NCI-H2227 (cell line): Measurements from ENCODE around the gene RNF114.

Experiments
- DNase-seq: peaks from one replicate; lab custom pipeline; 2025; ENCODE audit not compliant: unreplicated experiment; lab: John Stamatoyannopoulos, UW

Gene RNF114

GRCh38 chr20:49901588-49901987 is 34.6 kb upstream of the RNF114 start:
- no peak for DNase-seq

DNA sequence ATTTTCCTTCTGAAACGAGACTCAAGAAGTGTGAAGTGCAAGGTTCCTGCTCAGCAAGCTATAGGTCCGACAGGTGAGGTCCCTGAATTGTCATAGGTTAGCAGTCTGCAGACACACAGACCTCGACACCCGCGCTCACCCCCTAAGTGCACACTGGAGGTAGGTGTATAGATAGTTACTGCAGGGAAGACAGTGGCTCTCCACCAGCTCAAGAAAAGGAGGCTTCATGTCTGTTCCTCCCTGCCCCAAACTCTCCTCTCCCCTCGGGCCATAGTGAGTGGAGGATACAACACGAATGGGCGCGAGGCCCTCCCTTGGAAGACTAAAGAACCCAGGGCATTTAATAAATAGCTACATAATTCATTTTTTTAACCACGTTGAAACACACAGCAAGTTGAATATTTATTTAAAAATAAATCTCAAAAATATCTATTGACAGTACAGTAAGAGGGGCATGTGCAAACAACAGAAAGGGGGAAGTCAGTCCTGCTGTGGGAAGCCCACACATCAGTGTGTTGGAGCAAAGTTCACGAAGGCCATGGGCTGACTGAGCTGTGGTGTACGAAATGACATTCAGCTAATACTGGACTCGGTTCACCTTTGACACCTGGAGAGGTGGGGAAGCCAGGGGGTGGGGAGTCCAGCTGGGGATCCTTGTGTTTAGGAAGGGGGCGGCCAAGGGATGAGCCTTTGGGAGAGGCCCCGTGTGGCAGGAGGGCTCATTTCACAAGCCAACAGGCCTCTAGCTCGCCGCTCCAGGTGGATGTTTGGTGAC is 31.6 kb upstream of the RNF114 start:
- no peak for DNase-seq

DNA sequence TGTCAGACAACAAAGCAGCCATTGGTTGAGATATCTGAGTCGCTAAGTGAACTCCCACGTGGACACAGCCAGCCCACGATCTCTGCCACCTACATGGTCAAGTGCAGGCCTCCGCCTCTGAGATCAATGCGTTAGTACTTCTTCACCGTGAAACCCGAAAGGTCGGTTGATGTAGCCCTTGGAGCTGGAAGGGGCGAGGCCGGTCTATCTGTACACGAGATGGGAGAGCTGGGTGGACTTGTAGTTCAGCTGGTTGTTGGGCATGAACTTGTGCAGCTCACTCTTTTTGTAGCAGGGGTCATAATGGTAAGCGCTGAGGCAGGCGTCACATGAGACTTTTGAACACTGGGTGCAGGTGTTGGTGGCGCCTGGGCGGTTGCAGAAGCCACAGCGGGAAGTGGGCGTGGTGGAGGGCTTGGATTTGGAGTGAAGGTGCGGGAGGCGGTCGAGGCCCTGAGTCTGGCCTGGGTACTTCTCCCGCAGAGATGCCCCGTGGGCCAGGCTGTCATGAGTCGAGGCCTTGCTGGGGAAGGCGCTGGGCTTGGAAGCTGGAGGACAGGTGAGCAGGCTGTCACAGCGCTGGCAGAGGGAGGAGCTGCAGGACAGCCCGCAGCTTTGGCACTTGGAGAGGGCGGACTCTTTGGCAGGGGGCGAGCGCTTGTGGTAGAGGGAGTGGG is 30.6 kb upstream of the RNF114 start:
- no peak for DNase-seq

- DNase-seq: no peak
Measured at GRCh38 chr20:49906101-49906604, 30.0 kb upstream of the RNF114 start.

DNA sequence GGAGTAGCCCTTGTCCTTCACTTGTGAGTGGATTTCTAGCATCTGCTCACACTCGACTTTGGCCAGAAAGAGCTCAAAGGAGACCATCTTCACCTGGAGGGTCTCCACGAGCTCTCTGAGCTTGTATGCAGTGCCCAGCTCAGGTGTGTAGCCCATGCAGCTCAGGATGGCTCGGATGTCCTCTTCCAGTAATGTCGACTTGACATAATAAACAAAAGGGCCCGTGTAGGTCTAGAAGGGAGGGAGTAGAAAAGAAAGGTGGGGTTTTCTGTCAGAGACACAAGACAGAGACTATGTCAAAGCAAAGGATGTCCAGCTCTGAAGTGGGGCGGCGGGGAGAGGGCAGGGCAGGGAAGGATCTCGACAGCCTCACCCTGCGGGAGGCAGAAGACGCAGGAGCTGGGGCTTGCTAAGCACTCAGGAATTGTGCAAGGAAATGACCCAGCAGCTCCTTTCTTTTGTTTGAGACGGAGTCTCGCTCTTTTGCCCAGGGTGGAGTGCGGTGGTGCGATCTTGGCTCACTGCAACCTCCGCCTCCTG is 29.5 kb upstream of the RNF114 start:
- no peak for DNase-seq

- DNase-seq: no peak
Measured at GRCh38 chr20:49907405-49908257, 28.6 kb upstream of the RNF114 start.

GRCh38 chr20:49908258-49908565 is 28.0 kb upstream of the RNF114 start:
- DNase-seq: no peak

DNA sequence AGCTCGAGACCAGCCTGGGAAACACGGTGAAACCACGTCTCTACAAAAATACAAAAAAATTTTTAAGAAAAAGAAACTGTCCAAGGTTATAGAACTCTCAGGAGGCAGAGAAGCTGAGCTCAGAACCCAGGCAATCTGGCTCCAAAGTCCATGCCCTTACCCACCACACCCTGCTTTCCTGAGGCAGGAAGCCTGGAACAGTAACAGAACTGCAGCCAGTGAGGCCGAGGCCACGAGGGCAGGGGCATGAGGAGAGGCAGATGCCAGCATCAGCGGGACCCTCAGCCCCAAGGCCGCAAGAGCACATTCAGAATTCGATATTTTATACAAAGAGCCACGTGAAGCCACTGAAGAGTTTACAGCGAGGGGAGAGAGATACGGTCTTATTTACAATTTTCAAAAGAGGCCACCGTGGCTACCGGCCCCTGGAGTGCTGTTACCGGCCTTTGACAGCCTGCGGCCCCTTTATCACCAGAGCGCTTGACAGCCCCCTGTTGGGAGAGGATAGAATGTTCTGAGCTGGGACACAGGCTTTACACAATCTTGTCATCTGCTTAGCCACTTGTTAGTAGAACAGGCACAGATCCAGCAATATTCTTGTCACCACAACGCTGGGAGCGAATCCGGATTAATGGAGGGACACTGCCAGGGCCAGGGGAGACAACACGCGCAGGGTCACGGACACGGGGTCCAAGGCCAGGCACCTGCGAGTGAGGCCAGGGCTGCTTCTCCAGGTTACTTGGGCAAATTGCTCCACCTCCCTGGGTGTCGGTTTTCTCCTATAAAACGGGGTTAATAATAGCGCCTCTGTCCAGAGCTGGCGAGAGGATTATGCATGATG is 26.5 kb upstream of the RNF114 start:
- peak; percentile 45 for DNase-seq

- no peak for DNase-seq
Measured at GRCh38 chr20:49910340-49910706, 25.9 kb upstream of the RNF114 start.

- DNase-seq: no peak
Measured at GRCh38 chr20:49913399-49914047, 22.7 kb upstream of the RNF114 start.

GRCh38 chr20:49914310-49915117 is 21.7 kb upstream of the RNF114 start:
- peak; percentile 37 for DNase-seq

DNA sequence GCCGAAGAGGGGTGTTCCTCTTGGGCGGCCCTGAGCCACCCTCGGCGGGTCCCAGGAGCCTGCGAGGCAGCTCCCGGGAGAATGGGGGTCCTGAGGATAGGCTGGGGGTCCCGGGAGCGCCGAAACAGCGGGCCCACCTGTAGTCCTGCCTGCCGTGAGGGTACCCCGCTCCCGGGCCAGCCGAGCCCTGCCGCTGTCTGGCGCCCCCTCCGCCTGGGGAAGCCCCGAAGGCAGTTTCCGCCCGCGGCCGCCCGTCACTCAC is 21.1 kb upstream of the RNF114 start:
- DNase-seq: no peak

- DNase-seq: peak; percentile 97
Measured at GRCh38 chr20:49915380-49916145, 20.6 kb upstream of the RNF114 start, which contains the start of gene SPATA2. Gene SPATA2 (minus strand): TSS chr20:49915529. CDS start chr20:49908490, 7,039 bp downstream.

- DNase-seq: peak; percentile 57
Measured at GRCh38 chr20:49916146-49917002, 19.8 kb upstream of the RNF114 start.

DNA sequence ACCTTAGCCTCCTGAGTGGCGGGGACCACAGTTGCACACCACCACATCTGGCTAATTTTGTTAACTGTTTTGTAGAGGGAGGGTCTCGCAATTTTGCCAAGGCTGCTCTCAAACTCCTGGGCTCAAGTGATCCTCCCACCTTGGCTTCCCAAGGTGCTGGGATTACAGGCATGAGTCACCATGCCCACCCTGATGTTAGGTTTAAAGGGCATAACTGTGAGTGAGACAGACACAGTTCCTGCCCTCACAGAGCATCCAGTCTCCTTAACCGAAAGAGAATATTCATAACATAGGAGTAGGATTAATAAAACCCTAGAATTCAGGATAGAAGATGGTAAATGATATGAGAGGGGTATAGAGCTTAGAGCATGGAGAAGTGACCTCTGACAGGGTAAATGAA is 17.8 kb upstream of the RNF114 start:
- no peak for DNase-seq

- DNase-seq: no peak
Measured at GRCh38 chr20:49919009-49919408, 17.2 kb upstream of the RNF114 start.

GRCh38 chr20:49919461-49919860 is 16.7 kb upstream of the RNF114 start:
- DNase-seq: no peak

GRCh38 chr20:49924247-49924646 is 11.9 kb upstream of the RNF114 start:
- DNase-seq: no peak
